ENCODE data around the gene KYNU.
"Not testable (repeated sequence)": the region's sequence is repeated elsewhere in the genome, so short reads cannot be mapped to it uniquely, and the experiment has no call there.

The KYNU gene

DNA sequence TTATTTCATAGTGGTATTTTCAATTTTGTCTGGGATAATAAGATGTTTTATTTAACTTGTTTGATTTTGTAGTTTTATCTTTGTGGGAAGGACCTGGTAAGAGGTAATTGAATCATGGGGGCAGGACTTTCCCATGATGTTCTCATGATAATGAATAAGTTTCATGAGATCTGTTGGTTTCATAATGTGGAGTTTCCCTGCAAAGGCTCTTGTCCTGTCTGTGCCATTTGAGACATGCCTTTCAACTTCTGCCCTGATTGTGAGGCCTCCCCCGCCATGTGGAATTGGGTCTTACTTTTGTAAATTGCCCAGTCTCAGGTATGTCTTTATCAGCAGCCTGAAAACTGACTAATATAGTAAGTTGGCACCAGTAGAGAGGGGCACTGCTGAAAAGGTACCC is 174.0 kb downstream of the KYNU start:
- no peaks in the 10 kb centered on the region for H3K36me3 ChIP-seq (ENCODE audit: insufficient read depth, low read length)
- H3K9ac ChIP-seq (ENCODE audit: low read depth, low read length) = no peak overlapping the region
- no peak for ATAC-seq (ENCODE audit: insufficient read depth, low read depth)
- H3K9me3 ChIP-seq (ENCODE audit: insufficient read depth, low read length, severe bottlenecking) = peaks cover 3% of the 10 kb centered on the region
- H3K27ac ChIP-seq (ENCODE audit: low read length) = no peak overlapping the region
- no peaks in the 10 kb centered on the region for H3K4me1 ChIP-seq (ENCODE audit: insufficient read depth, low read length)
- H4K20me1 ChIP-seq (ENCODE audit: insufficient read depth, low read length) = no peaks in the 10 kb centered on the region
- H3K4me3 ChIP-seq (ENCODE audit: low read depth in 1 of 2, low read length in 2 of 2) = no peak overlapping the region
- TF ChIP-seq CTCF (IDR thresholded peaks at IDR 0.05; ENCODE audit: borderline replicate concordance, extremely low read depth, low read length, poor library complexity, severe bottlenecking) (no peak), EZH2 (IDR thresholded peaks at IDR 0.05; ENCODE audit: borderline replicate concordance, low read depth, low read length, severe bottlenecking) (no peak)
- no peaks in the 10 kb centered on the region for H3K79me2 ChIP-seq (ENCODE audit: insufficient read depth, low read length)
- H3K4me2 ChIP-seq (ENCODE audit: insufficient read depth, low read length) = no peak overlapping the region
- no peak overlapping the region for H2AFZ ChIP-seq (ENCODE audit: low read depth, low read length)
- DNase-seq = no peak
- no peaks in the 10 kb centered on the region for H3K27me3 ChIP-seq (ENCODE audit: insufficient read depth, low read length, poor library complexity)

- DNase-seq = not testable (repeated sequence)
Observed at GRCh38 chr2:143053437-143053836, 176.0 kb downstream of the KYNU start.

DNA sequence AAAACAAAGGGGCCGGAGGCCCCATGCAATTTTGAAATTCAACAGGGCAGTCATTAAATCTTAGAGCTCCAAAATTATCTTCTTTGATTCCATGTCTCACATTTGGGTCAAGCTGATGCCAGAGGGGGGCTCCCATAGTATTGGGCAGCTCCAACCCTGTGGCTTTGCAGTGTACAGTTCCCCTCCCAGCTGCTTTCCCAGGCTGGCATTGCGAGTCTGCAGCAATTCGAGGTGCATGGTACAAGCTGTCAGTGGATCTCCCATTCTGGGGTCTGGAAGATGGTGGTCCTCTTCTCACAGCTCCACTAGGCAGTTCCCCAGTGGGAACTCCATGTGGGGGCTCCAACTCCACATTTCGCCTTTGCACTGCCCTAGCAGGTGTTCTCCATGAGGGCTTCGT is 179.1 kb downstream of the KYNU start:
- TF ChIP-seq EZH2 (IDR thresholded peaks at IDR 0.05; ENCODE audit: borderline replicate concordance, low read depth, low read length, severe bottlenecking) (no peak), CTCF (IDR thresholded peaks at IDR 0.05; ENCODE audit: borderline replicate concordance, extremely low read depth, low read length, poor library complexity, severe bottlenecking) (no peak)
- Histone ChIP-seq H3K4me1 (ENCODE audit: insufficient read depth, low read length) (no peaks in the 10 kb centered on the region), H3K27me3 (ENCODE audit: insufficient read depth, low read length, poor library complexity) (no peaks in the 10 kb centered on the region), H3K9ac (ENCODE audit: low read depth, low read length) (no peak overlapping the region), H2AFZ (ENCODE audit: low read depth, low read length) (no peak overlapping the region), H3K27ac (ENCODE audit: low read length) (no peak overlapping the region), H3K9me3 (ENCODE audit: insufficient read depth, low read length, severe bottlenecking) (peaks cover 11% of the 10 kb centered on the region), H3K4me2 (ENCODE audit: insufficient read depth, low read length) (no peak overlapping the region), H3K79me2 (ENCODE audit: insufficient read depth, low read length) (no peaks in the 10 kb centered on the region), H3K4me3 (ENCODE audit: low read depth in 1 of 2, low read length in 2 of 2) (no peak overlapping the region), H3K36me3 (ENCODE audit: insufficient read depth, low read length) (no peaks in the 10 kb centered on the region), H4K20me1 (ENCODE audit: insufficient read depth, low read length) (no peaks in the 10 kb centered on the region)
- ATAC-seq (ENCODE audit: insufficient read depth, low read depth) = no peak
- DNase-seq = no peak

More at GRCh38 chr2:143053437-143053836, 176.0 kb downstream of the KYNU start:
- not testable (repeated sequence) for ATAC-seq (ENCODE audit: insufficient read depth, low read depth); H3K4me2 ChIP-seq (ENCODE audit: insufficient read depth, low read length); H3K9ac ChIP-seq (ENCODE audit: low read depth, low read length); H3K27ac ChIP-seq (ENCODE audit: low read length); H2AFZ ChIP-seq (ENCODE audit: low read depth, low read length); H4K20me1 ChIP-seq (ENCODE audit: insufficient read depth, low read length); H3K36me3 ChIP-seq (ENCODE audit: insufficient read depth, low read length); H3K27me3 ChIP-seq (ENCODE audit: insufficient read depth, low read length, poor library complexity); H3K4me1 ChIP-seq (ENCODE audit: insufficient read depth, low read length); H3K79me2 ChIP-seq (ENCODE audit: insufficient read depth, low read length); H3K4me3 ChIP-seq (ENCODE audit: low read depth in 1 of 2, low read length in 2 of 2)
- H3K9me3 ChIP-seq (ENCODE audit: insufficient read depth, low read length, severe bottlenecking) = peaks cover 11% of the 10 kb centered on the region

GRCh38 chr2:143058851-143059250 is 181.4 kb downstream of the KYNU start:
- Histone ChIP-seq H3K79me2 (ENCODE audit: insufficient read depth, low read length) (no peaks in the 10 kb centered on the region), H2AFZ (ENCODE audit: low read depth, low read length) (no peak overlapping the region), H3K36me3 (ENCODE audit: insufficient read depth, low read length) (no peaks in the 10 kb centered on the region), H4K20me1 (ENCODE audit: insufficient read depth, low read length) (no peaks in the 10 kb centered on the region), H3K4me3 (ENCODE audit: low read depth in 1 of 2, low read length in 2 of 2) (no peak overlapping the region), H3K27ac (ENCODE audit: low read length) (no peak overlapping the region), H3K4me1 (ENCODE audit: insufficient read depth, low read length) (no peaks in the 10 kb centered on the region), H3K9me3 (ENCODE audit: insufficient read depth, low read length, severe bottlenecking) (peaks cover 11% of the 10 kb centered on the region), H3K27me3 (ENCODE audit: insufficient read depth, low read length, poor library complexity) (no peaks in the 10 kb centered on the region), H3K9ac (ENCODE audit: low read depth, low read length) (no peak overlapping the region), H3K4me2 (ENCODE audit: insufficient read depth, low read length) (no peak overlapping the region)
- no peak for TF ChIP-seq CTCF (IDR thresholded peaks at IDR 0.05; ENCODE audit: borderline replicate concordance, extremely low read depth, low read length, poor library complexity, severe bottlenecking)
- TF ChIP-seq EZH2 (IDR thresholded peaks at IDR 0.05; ENCODE audit: borderline replicate concordance, low read depth, low read length, severe bottlenecking) = no peak
- DNase-seq (no peak), ATAC-seq (ENCODE audit: insufficient read depth, low read depth) (no peak)

Measured in DND-41 (cell line).